Measurements from ENCODE around the gene S100PBP.
"Not testable (repeated sequence)": the region's sequence is repeated elsewhere in the genome, so short reads cannot be mapped to it uniquely, and the experiment has no call there.

S100PBP gene

GRCh38 chr1:32903991-32904785 is 86.7 kb downstream of the S100PBP start:
- peaks cover 20% of the 10 kb centered on the region for H3K27me3 Mint-ChIP-seq
- H3K27ac Mint-ChIP-seq, result no peak overlapping the region
- no peaks in the 10 kb centered on the region for H3K9me3 Mint-ChIP-seq
- peaks cover 9% of the 10 kb centered on the region for H3K4me1 Mint-ChIP-seq
- H3K4me3 Mint-ChIP-seq, result no peak overlapping the region
- H3K36me3 Mint-ChIP-seq, result no peaks in the 10 kb centered on the region

- Mint-ChIP-seq H3K9me3 (no peaks in the 10 kb centered on the region), H3K4me1 (peaks cover 9% of the 10 kb centered on the region), H3K4me3 (no peak overlapping the region), H3K27me3 (peaks cover 16% of the 10 kb centered on the region), H3K36me3 (no peaks in the 10 kb centered on the region), H3K27ac (no peak overlapping the region)
Measured at GRCh38 chr1:32904797-32905196, 87.3 kb downstream of the S100PBP start.

GRCh38 chr1:32905588-32905987 is 88.1 kb downstream of the S100PBP start:
- H3K9me3 Mint-ChIP-seq, H3K27ac Mint-ChIP-seq, H3K4me1 Mint-ChIP-seq, H3K4me3 Mint-ChIP-seq, H3K36me3 Mint-ChIP-seq: not testable (repeated sequence)
- H3K27me3 Mint-ChIP-seq, result peaks cover 13% of the 10 kb centered on the region

GRCh38 chr1:32906654-32907053 is 89.2 kb downstream of the S100PBP start:
- Mint-ChIP-seq H3K27me3 (peaks cover 10% of the 10 kb centered on the region), H3K4me1 (peaks cover 4% of the 10 kb centered on the region), H3K9me3 (no peaks in the 10 kb centered on the region), H3K36me3 (no peaks in the 10 kb centered on the region), H3K4me3 (no peak overlapping the region), H3K27ac (no peak overlapping the region)

GRCh38 chr1:32907435-32907834 is 90.0 kb downstream of the S100PBP start:
- Mint-ChIP-seq H3K36me3 (no peaks in the 10 kb centered on the region), H3K4me1 (no peaks in the 10 kb centered on the region), H3K4me3 (no peak overlapping the region), H3K27ac (no peak overlapping the region), H3K9me3 (no peaks in the 10 kb centered on the region), H3K27me3 (peaks cover 7% of the 10 kb centered on the region)
